GM18511 (cell line): ENCODE results near the gene MNX1.

Experiments used
- ATAC-seq: cut with Tn5 transposase; IDR thresholded peaks from one replicate; pipeline ENCODE4 v1.9.1; 2021; ENCODE audit warnings: mild to moderate bottlenecking, moderate library complexity; ENCODE audit not compliant: unreplicated experiment

MNX1 gene

DNA sequence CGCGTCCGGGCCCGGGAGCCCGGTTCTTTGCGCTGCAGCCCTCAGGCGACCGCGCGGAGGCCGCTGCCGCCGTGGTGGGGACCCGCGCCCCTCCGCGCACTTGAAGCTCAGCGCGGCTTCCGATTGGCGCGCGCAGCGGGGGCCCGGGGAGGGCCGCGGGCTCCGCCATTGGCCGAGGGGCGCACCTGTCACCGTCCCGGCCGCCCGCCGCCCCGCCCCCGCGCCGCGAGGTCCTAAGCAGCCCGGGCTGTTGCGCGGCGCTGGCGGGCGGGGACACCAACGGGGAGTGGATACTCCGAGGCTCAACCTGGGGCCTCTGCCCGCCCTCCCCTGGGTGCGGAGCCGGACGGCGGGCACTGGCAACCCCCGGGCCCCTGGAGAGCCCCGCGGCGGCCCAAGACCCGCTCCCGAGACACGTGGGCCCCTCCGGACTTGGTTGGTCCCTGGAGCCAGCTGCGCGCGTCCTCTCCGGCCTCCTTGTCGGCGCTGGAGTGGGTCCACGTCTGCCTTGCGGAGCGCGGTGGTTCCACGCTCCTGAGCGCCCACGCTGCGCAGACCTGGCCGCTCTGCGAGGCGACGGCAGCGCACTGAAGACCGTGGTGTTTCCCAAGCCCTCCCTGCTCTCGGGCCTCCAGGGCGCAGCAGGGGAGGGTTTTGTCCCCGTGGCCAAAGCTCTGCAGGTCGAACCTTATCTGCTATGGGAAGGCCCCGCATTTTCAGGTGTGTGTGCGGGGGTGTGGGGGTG, at the start of gene MNX1:
MNX1 (minus strand) TSS at position 76 of the 745 bp plus-strand sequence. CDS start 313 bp downstream, outside the sequence.
- ATAC-seq = peak; percentile 73

DNA sequence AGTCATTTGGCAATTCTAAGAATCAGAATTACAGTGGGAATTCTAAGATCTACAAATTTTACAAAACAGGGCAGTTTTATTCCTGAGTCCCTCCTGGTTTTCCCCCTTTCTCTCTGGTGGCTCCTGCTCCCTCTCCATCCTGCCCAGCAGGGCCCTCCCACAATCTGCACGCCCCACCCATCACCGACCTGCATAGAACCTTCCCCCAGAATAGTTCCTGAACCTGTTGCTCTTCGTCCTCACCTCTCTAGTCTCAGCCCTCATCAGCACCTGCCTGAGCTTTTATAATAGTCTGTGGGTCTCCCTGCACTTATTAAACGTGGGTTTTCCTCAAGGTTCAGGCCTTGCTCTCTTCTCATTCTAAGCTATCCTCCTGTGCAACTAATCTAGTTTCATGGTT, 49.1 kb upstream of the MNX1 start:
- no peak for ATAC-seq

DNA sequence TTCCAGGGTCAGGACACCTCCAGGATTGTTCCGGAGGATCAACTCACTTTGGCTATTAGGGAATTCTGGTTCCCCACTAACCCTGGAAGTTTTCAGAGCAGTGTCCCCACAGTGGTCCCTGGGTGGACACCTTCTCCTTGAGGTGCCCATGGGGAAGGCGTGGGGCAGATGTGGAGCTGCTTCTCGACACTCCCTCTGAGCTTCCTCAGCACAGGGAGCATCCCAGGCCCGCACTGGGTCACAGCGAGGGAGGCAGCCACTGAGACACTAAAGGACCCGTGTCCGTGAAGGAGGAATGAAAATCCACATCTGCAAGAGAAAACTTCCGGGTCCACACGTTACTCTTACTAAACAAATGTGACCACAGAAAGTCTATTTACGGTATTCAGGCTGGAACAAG, 48.2 kb upstream of the MNX1 start:
- ATAC-seq = no peak

DNA sequence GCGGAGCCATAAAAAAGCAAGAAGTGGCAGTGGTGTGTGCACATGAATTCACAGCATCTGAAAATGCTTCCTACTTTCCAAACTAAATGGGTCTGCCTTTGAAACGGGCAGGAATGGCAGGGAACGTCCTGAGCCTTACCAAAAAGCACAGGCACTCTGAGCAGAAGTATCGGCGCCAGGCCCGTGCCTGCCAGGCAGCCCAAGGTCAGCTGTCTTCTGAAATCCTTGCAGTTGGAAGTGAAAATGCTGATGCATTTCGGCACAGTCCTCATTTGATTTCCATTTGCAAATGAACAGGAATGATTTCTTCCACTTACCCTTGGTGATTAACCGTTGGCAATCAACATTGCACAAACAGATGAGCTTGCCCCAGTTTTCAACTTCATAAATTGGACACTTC, 47.6 kb upstream of the MNX1 start:
- no peak for ATAC-seq

DNA sequence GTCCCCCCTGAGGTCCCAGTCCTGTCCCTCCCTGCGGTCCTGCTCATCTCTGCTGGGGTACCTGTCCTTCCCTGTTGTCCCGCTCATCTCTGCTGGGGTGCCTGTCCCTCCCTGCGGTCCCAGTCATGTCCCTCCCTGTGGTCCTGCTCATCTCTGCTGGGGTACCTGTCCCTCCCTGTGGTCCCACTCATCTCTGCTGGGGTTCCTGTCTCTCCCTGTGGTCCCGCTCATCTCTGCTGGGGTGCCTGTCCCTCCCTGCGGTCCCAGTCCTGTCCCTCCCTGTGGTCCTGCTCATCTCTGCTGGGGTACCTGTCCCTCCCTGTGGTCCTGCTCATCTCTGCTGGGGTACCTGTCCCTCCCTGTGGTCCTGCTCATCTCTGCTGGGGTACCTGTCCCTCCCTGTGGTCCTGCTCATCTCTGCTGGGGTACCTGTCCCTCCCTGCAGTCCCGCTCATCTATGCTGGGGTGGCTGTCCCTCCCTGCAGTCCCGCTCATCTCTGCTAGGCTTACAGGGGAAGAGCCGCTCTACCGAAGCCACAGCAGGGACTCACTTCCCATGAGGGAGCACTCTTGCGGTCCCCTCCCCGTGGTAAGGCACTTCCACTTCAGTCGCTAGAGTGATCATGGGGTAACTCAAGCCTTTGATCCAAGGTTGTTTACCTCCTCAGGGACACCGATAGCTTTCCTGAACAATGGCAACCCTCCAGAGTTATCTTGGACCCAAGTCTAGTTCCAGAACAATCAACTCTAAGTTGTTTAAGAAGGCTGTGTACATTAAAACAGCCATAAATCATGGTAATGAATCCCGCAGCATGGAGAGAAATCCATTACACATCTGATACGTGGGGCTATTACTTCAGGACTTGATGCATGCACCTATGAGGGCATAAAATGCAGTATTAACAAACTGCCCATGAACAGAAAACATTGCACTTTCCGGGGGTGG, 46.8 kb upstream of the MNX1 start:
- no peak for ATAC-seq

DNA sequence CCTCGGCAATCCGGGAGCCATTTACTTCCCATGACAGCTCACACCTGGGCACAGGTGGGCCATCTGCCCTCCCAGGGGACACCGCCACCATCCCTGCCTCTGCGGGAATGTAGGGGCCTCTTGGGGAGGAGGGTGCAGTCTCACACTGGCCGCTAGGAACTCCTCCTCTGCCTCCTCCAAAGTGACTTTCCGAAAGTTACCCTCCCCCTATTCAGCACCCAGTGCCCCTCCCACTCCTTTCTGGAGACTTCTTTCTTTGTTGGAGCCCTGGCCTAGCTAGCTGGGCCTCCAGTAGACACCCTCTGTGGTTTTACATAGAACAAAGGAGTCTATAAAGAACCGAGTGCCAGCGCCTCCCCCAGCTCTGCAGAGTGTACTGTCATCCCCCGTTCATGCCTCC, 45.8 kb upstream of the MNX1 start:
- no peak for ATAC-seq

DNA sequence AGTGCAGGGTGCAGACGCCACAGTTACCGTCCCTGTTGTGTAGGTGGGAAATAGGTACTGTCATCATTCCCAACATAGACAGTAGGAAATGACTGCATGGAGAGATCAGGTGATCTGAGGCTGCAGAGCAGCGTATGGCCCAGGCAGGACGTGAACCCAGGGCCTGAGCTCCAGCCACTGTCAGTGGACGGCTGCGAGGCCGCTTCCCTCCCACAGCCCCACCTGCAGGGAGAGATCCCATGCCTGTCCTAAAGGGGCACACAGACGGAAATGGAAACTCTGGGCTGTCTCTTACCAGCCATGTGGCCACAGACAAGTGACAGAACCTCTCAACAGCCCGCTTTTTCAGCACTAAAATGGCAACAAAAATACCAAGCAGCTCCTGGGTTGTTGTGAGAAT, 44.5 kb upstream of the MNX1 start:
- no peak for ATAC-seq

- no peak for ATAC-seq
Measured at GRCh38 chr7:157053118-157053517, 42.7 kb upstream of the MNX1 start.

DNA sequence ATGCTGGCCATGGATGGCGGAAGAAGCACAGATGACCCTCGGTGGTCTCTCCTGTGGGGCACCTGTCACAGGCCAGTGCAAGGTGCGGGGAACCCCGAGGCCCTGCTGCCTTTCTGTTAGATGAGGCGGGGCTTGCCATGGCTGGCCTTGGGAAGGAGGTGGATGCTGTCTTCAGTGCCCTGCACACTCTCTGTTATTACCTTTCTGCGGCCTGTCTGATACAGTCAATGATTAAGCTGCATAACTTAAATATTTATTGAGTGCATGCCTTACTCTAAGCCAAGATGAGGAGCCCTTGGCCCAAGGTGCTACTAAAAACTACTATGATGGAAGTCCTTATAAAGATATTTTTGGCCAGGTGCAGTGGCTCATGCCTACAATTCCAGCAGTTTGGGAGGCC, 36.7 kb upstream of the MNX1 start:
- no peak for ATAC-seq

DNA sequence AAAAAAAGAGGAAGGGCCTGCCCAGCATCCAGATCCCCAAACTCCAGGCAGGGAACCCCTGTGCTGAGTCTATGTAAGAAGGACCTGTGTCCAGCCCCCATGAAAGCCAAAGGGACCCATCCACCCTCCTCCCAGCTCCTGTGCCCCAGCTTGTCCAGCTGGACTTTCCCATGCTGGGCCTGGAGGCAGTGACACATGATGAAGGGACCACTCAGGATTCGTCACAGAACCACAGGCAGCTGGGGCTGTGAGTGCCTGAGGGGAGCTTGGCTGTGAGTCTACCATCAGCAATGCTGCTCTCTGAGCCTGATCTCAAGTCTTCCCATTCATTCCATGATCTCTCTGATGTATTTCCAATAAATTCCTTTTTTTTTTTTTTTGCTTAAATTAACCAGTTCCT, 36.2 kb upstream of the MNX1 start:
- ATAC-seq = no peak

GRCh38 chr7:157044943-157045660, 34.6 kb upstream of the MNX1 start:
- ATAC-seq = no peak

DNA sequence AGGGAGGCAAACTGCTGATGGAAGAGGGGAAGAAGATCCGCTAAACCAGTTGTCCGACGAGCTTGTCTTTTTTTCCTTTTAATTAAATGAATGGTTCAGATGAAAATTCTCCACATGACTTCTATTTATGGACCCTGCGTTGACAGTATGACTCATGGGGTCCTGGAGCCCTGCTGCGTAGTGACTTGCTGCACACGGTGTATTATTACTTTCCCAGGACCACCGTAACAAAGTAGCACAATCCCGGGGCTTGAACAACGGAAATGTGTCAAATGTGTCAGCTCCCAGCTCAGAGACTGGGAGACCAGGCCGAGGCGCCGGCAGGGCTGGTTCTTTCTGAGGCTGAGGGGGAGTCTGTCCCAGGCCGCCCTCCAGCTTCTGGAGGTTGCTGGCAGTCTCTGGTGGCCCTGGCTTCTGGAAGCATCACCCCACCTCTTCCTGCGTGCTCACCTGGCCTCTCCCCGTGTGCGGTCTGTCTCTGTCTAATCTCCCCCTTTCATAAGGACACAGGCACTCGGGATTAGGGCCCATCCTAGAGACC, 33.8 kb upstream of the MNX1 start:
- ATAC-seq = no peak

- ATAC-seq = no peak
Measured at GRCh38 chr7:157043745-157044144, 33.3 kb upstream of the MNX1 start.

DNA sequence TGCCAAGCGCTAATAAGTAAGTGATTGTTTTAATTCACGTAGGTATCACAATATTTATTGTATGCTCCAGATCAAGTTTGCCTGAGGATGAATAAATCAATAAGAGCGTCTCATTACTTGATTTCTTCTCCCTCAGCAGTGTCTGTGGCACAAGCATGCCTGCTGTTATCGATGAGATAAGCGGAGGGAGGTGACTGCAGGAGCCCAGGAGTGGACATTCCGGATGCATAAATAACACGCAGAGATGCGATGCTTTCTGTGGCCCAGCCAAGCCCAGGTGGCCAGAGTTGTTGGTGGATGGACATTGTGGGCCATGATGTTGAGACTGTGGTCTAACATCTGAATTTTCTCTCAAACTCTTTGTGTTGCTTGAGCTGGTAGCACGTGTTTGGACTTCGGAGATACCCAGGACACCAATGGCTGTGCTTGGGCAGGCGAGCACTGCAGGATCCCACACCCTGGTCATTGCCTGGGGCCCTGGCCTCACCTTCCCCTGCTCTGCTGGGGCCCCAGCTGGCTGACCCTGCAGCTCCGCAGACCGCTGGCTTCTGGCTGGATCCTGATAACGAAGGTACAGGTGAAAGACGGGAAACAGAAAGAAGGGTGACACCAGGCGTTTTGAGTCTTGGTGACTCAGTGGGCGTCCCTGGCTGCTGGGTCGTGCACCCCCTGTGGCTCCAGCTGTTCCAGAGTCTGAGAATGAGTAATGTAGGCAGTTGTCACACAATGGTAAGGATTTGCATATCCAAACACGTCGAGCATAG, 31.2 kb upstream of the MNX1 start:
- no peak for ATAC-seq

- no peak for ATAC-seq
Measured at GRCh38 chr7:157041004-157041403, 30.5 kb upstream of the MNX1 start.

- no peak for ATAC-seq
Measured at GRCh38 chr7:157037635-157038034, 27.2 kb upstream of the MNX1 start.

GRCh38 chr7:157037028-157037427, 26.6 kb upstream of the MNX1 start:
- ATAC-seq = no peak

DNA sequence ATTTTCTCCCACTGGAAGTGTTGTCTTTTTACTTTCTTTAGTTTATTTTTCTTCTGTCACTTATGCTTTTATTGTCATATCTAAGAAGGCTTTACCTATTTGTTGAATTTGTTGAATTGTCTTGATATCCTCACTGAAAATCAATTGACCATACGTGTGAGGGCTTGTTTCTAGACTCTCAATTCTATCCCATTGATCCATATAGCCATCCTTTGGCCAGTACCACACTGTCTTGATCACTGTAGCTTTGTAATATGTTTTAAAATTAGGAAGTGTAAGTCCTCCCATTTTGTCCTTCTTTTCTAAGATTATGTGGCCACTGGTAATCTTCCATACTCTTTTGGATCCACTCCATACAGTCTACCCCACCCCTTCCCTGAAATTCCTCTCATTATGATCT, 25.5 kb upstream of the MNX1 start:
- ATAC-seq = no peak

- ATAC-seq = no peak
Measured at GRCh38 chr7:157035302-157035701, 24.8 kb upstream of the MNX1 start.
